DMS114 treated with DMSO at 0.1 percent for 48 hours (cell line): Measurements from ENCODE around the gene DMD.

Experiments
- DNase-seq: peaks from one replicate; lab custom pipeline; 2025; ENCODE audit not compliant: unreplicated experiment; lab: John Stamatoyannopoulos, UW

Gene DMD

GRCh38 chrX:31320740-31321139 is 1890.6 kb downstream of the DMD start:
- DNase-seq = no peak

- DNase-seq = no peak
These were observed 1891.8 kb downstream of the DMD start for GRCh38 chrX:31319586-31319985.

- DNase-seq = no peak
These were observed 1892.5 kb downstream of the DMD start for GRCh38 chrX:31318866-31319265.

GRCh38 chrX:31316340-31316991 is 1894.9 kb downstream of the DMD start:
- no peak for DNase-seq

GRCh38 chrX:31314921-31315320 is 1896.4 kb downstream of the DMD start:
- no peak for DNase-seq

- no peak for DNase-seq
These were observed 1903.4 kb downstream of the DMD start for GRCh38 chrX:31307952-31308351.

- DNase-seq = no peak
These were observed 1908.7 kb downstream of the DMD start for GRCh38 chrX:31302573-31303075.

GRCh38 chrX:31301941-31302340 is 1909.4 kb downstream of the DMD start:
- DNase-seq = no peak

GRCh38 chrX:31301203-31301602 is 1910.1 kb downstream of the DMD start:
- no peak for DNase-seq

- no peak for DNase-seq
These were observed 1912.4 kb downstream of the DMD start for GRCh38 chrX:31298916-31299315.

- no peak for DNase-seq
These were observed 1913.5 kb downstream of the DMD start for GRCh38 chrX:31297881-31298280.

- DNase-seq = no peak
These were observed 1916.9 kb downstream of the DMD start for GRCh38 chrX:31294475-31294874.

- no peak for DNase-seq
These were observed 1917.9 kb downstream of the DMD start for GRCh38 chrX:31293409-31293808.

GRCh38 chrX:31291131-31291530 is 1920.2 kb downstream of the DMD start:
- no peak for DNase-seq

- DNase-seq = no peak
These were observed 1923.5 kb downstream of the DMD start for GRCh38 chrX:31287861-31288260.

GRCh38 chrX:31280580-31280979 is 1930.8 kb downstream of the DMD start:
- DNase-seq = no peak

GRCh38 chrX:31279359-31279758 is 1932.0 kb downstream of the DMD start:
- DNase-seq = no peak

- no peak for DNase-seq
These were observed 1938.9 kb downstream of the DMD start for GRCh38 chrX:31272472-31272775.

- no peak for DNase-seq
These were observed 1939.5 kb downstream of the DMD start for GRCh38 chrX:31271615-31272471.

GRCh38 chrX:31269914-31270313 is 1941.4 kb downstream of the DMD start:
- DNase-seq = no peak

GRCh38 chrX:31268359-31268758 is 1943.0 kb downstream of the DMD start:
- no peak for DNase-seq
